PC-3 (cell line): Measurements from ENCODE around the gene TSPAN32. TPM values are rescaled to one million over a fixed set of nuclear protein-coding genes. Genes with fewer than 3 reads are reported as not detected.

ENCODE experiments used
- ATAC-seq: fragments of 200-7000 bp; cut with Tn5 transposase; 2 replicates; pipeline ENCODE4 v1.9.1; 2020; ENCODE audit warnings: mild to moderate bottlenecking, moderate library complexity
- BruUV-seq: library from RNA; stranded (reverse); fragments of 400-500 nt; replicated peaks from 2 replicates; lab custom pipeline; 2021; lab: Mats Ljungman, UMichigan
- CTCF ChIA-PET: fragments of 300-600 bp; sonication (Branson Sonifier 250); formaldehyde crosslinking; loops from one replicate; lab custom pipeline; 2022; ENCODE audit warnings: antibody characterized with exemption; lab: Charles Lee
- POLR2A ChIA-PET: fragments of 300-600 bp; sonication (Branson Sonifier 250); formaldehyde crosslinking; loops from one replicate; lab custom pipeline; 2022; ENCODE audit warnings: antibody characterized with exemption; ENCODE audit not compliant: unreplicated experiment; lab: Charles Lee
- DNase-seq: peaks from one replicate; pipeline ENCODE4 v3.0.0-alpha.2; 2015
- H2AFZ ChIP-seq: fragments of 300-600 bp; sonication (generic); 2 replicates; pipeline ENCODE4 v1.6.0; 2016; ENCODE audit warnings: antibody characterized with exemption, low read length
- H3F3A ChIP-seq: fragments of 300-600 bp; sonication (generic); one replicate; pipeline ENCODE4 v1.6.0; 2017; ENCODE audit warnings: antibody characterized with exemption, low read length, control low read depth, mild to moderate bottlenecking; ENCODE audit not compliant: unreplicated experiment
- H3K27ac ChIP-seq: fragments of 300-600 bp; sonication (generic); 2 replicates; pipeline ENCODE4 v1.5.1; 2016; ENCODE audit warnings: mild to moderate bottlenecking, low read length
- H3K27me3 ChIP-seq: fragments of 300-600 bp; sonication (generic); 2 replicates; pipeline ENCODE4 v1.6.1; 2016; ENCODE audit warnings: low read length, mixed read lengths
- H3K36me3 ChIP-seq: fragments of 300-600 bp; sonication (generic); 2 replicates; pipeline ENCODE4 v1.6.1; 2016; ENCODE audit warnings: low read depth, mixed run types, low read length, mixed read lengths
- H3K4me1 ChIP-seq: fragments of 300-600 bp; sonication (generic); 2 replicates; pipeline ENCODE4 v1.5.1; 2016; ENCODE audit warnings: low read length; ENCODE audit not compliant: insufficient read depth
- H3K4me2 ChIP-seq: fragments of 300-600 bp; sonication (generic); 2 replicates; pipeline ENCODE4 v1.6.0; 2016; ENCODE audit warnings: low read length
- H3K4me3 ChIP-seq: fragments of 300-600 bp; sonication (generic); 2 replicates; pipeline ENCODE4 v1.5.1; 2016; ENCODE audit warnings: mild to moderate bottlenecking, low read length, mixed read lengths
- H3K79me2 ChIP-seq: fragments of 300-600 bp; sonication (generic); 2 replicates; pipeline ENCODE4 v1.6.1; 2017; ENCODE audit warnings: low read length, mixed read lengths
- H3K9ac ChIP-seq: fragments of 300-600 bp; sonication (generic); 2 replicates; pipeline ENCODE4 v1.6.0; 2016; ENCODE audit warnings: mild to moderate bottlenecking, low read length
- H3K9me2 ChIP-seq: fragments of 300-600 bp; sonication (generic); replicated peaks from 2 replicates; pipeline ENCODE4 v1.6.1; 2016; ENCODE audit warnings: mixed run types, low read length, mixed read lengths
- H3K9me3 ChIP-seq: fragments of 300-600 bp; sonication (generic); 2 replicates; pipeline ENCODE4 v1.6.1; 2016; ENCODE audit warnings: low read length, mixed read lengths
- H4K20me1 ChIP-seq: fragments of 300-600 bp; sonication (generic); 2 replicates; pipeline ENCODE4 v1.6.1; 2016; ENCODE audit warnings: low read length, mixed read lengths
- CTCF ChIP-seq: fragments of 300-600 bp; sonication (generic); conservative IDR thresholded peaks from 2 replicates; pipeline ENCODE4 v1.5.1; 2017; ENCODE audit warnings: antibody characterized with exemption, low read depth, mild to moderate bottlenecking, low read length
- EZH2 ChIP-seq: fragments of 300-600 bp; sonication (generic); IDR thresholded peaks from one replicate; pipeline ENCODE4 v1.6.1; 2017; ENCODE audit warnings: antibody characterized with exemption, mild to moderate bottlenecking, low read length; ENCODE audit not compliant: unreplicated experiment
- EZH2phosphoT487 ChIP-seq: fragments of 300-600 bp; sonication (generic); IDR thresholded peaks from 2 replicates; pipeline ENCODE4 v1.6.1; 2018; ENCODE audit warnings: mild to moderate bottlenecking, antibody characterized with exemption, low read length, borderline replicate concordance
- intact Hi-C: fragments of 100-400 bp; cut with micrococcal nuclease; formaldehyde crosslinking; loops from 2 replicates; pipeline ENCODE4 v1.9.0; 2023
- total RNA-seq: library from RNA; depleted of rRNA; stranded (reverse); fragments of >200 nt; gene quantifications from 2 replicates; pipeline ENCODE4 v1.2.3, GENCODE V29; 2014

The TSPAN32 gene
- total RNA-seq, 1 experiment from 2014 or later = not detected

GRCh38 chr11:2316169-2316962 is 14.6 kb downstream of the TSPAN32 start:
- Histone ChIP-seq H3K9ac (no peak overlapping the region), H3K27me3 (no peaks in the 10 kb centered on the region), H3K4me2 (no peak overlapping the region), H3K36me3 (no peaks in the 10 kb centered on the region), H4K20me1 (no peaks in the 10 kb centered on the region), H3K4me1 (peaks cover 14% of the 10 kb centered on the region), H3K4me3 (no peak overlapping the region), H3K79me2 (no peaks in the 10 kb centered on the region), H3F3A (no peaks in the 10 kb centered on the region), H2AFZ (no peak overlapping the region), H3K9me3 (no peaks in the 10 kb centered on the region), H3K27ac (no peak overlapping the region), H3K9me2 (no peaks in the 10 kb centered on the region)
- ATAC-seq = no peak
- TF ChIP-seq EZH2phosphoT487 (no peak), EZH2 (no peak), CTCF (no peak)
- ChIA-PET POLR2A (no interaction called here), CTCF (no interaction called here)
- BruUV-seq = no TSS peak
- DNase-seq = no peak
- intact Hi-C loops = no loop called here

- DNase-seq (no peak), ATAC-seq (no peak)
- ChIA-PET POLR2A (no interaction called here), CTCF (no interaction called here)
- no peaks in the 10 kb centered on the region for H4K20me1 ChIP-seq
- H3K27ac ChIP-seq = no peak overlapping the region
- H3K36me3 ChIP-seq = no peaks in the 10 kb centered on the region
- no peak overlapping the region for H3K4me2 ChIP-seq
- H3F3A ChIP-seq = no peaks in the 10 kb centered on the region
- peaks cover 9% of the 10 kb centered on the region for H3K4me1 ChIP-seq
- H3K9ac ChIP-seq = no peak overlapping the region
- intact Hi-C loops = no loop called here
- no TSS peak for BruUV-seq
- H3K79me2 ChIP-seq = no peaks in the 10 kb centered on the region
- H3K4me3 ChIP-seq = no peak overlapping the region
- no peaks in the 10 kb centered on the region for H3K9me2 ChIP-seq
- no peak overlapping the region for H2AFZ ChIP-seq
- no peak for TF ChIP-seq CTCF
- no peak for TF ChIP-seq EZH2phosphoT487
- TF ChIP-seq EZH2 = no peak
- no peaks in the 10 kb centered on the region for H3K27me3 ChIP-seq
- no peaks in the 10 kb centered on the region for H3K9me3 ChIP-seq
Observed at GRCh38 chr11:2316963-2317244, 15.1 kb downstream of the TSPAN32 start.

- no peaks in the 10 kb centered on the region for H3K79me2 ChIP-seq
- no peak overlapping the region for H3K4me2 ChIP-seq
- intact Hi-C loops = no loop called here
- no peaks in the 10 kb centered on the region for H3K27me3 ChIP-seq
- no peaks in the 10 kb centered on the region for H3K9me3 ChIP-seq
- no peak overlapping the region for H3K9ac ChIP-seq
- POLR2A ChIA-PET = no interaction called here
- H3K27ac ChIP-seq = no peak overlapping the region
- no TSS peak for BruUV-seq
- H3K9me2 ChIP-seq = no peaks in the 10 kb centered on the region
- no peak for TF ChIP-seq EZH2phosphoT487
- no peak for TF ChIP-seq CTCF
- no peak for TF ChIP-seq EZH2
- H3K4me3 ChIP-seq = no peak overlapping the region
- no peaks in the 10 kb centered on the region for H3F3A ChIP-seq
- CTCF ChIA-PET = no interaction called here
- DNase-seq (no peak), ATAC-seq (no peak)
- H3K36me3 ChIP-seq = no peaks in the 10 kb centered on the region
- H3K4me1 ChIP-seq = peaks cover 3% of the 10 kb centered on the region
- H2AFZ ChIP-seq = no peak overlapping the region
- H4K20me1 ChIP-seq = no peaks in the 10 kb centered on the region
Observed at GRCh38 chr11:2317354-2318050, 15.7 kb downstream of the TSPAN32 start.
